ENCODE results near the gene COA4. TPM values are rescaled to one million over a fixed set of nuclear protein-coding genes. Genes with fewer than 3 reads are reported as not detected.

COA4 gene
- total RNA-seq, 2 experiments from 2014 or later = 49.8 to 51.5 TPM

GRCh38 chr11:73856031-73856567 is 20.5 kb downstream of the COA4 start:
- Mint-ChIP-seq H3K4me3 (no peak overlapping the region), H3K27me3 (no peaks in the 10 kb centered on the region), H3K9me3 (no peaks in the 10 kb centered on the region), H3K27ac (no peak overlapping the region), H3K4me1 (no peaks in the 10 kb centered on the region), H3K36me3 (ENCODE audit: low read depth) (peaks cover 17% of the 10 kb centered on the region)
- no peak for DNase-seq
- POLR2A ChIA-PET = no interaction called here
- CTCF ChIA-PET = interaction anchor here (0.6 kb wide), 2 partner anchors 101 to 305 kb away, joined by 3 read pairs; no protein-coding TSS in a partner anchor

- CTCF ChIA-PET = interaction anchor here (0.8 kb wide), 1 partner anchor 47 kb away, joined by 3 read pairs; no protein-coding TSS in a partner anchor
- DNase-seq = no peak
- Mint-ChIP-seq H3K27ac (no peak overlapping the region), H3K9me3 (no peaks in the 10 kb centered on the region), H3K27me3 (no peaks in the 10 kb centered on the region), H3K36me3 (ENCODE audit: low read depth) (peaks cover 8% of the 10 kb centered on the region), H3K4me1 (no peaks in the 10 kb centered on the region), H3K4me3 (no peak overlapping the region)
- POLR2A ChIA-PET = interaction anchor here (0.5 to 1.0 kb wide), 2 partner anchors 9 to 682 kb away, joined by 3 to 4 read pairs; no protein-coding TSS in a partner anchor
These were observed 22.0 kb downstream of the COA4 start for GRCh38 chr11:73854680-73855079.

GRCh38 chr11:73852049-73852448 is 24.6 kb downstream of the COA4 start:
- Mint-ChIP-seq H3K4me1 (peaks cover 3% of the 10 kb centered on the region), H3K27me3 (no peaks in the 10 kb centered on the region), H3K36me3 (ENCODE audit: low read depth) (peaks cover 8% of the 10 kb centered on the region), H3K9me3 (no peaks in the 10 kb centered on the region), H3K4me3 (no peak overlapping the region), H3K27ac (no peak overlapping the region)
- CTCF ChIA-PET = no interaction called here
- no peak for DNase-seq
- POLR2A ChIA-PET = no interaction called here

GRCh38 chr11:73851046-73851764 is 25.4 kb downstream of the COA4 start:
- POLR2A ChIA-PET = no interaction called here
- H3K4me1 Mint-ChIP-seq = peaks cover 3% of the 10 kb centered on the region
- no peak overlapping the region for H3K4me3 Mint-ChIP-seq
- no peaks in the 10 kb centered on the region for H3K27me3 Mint-ChIP-seq
- H3K27ac Mint-ChIP-seq = no peak overlapping the region
- H3K36me3 Mint-ChIP-seq (ENCODE audit: low read depth) = peaks cover 8% of the 10 kb centered on the region
- DNase-seq = no peak
- CTCF ChIA-PET = no interaction called here
- no peaks in the 10 kb centered on the region for H3K9me3 Mint-ChIP-seq

GRCh38 chr11:73839123-73839457 is 37.6 kb downstream of the COA4 start:
- H3K36me3 Mint-ChIP-seq (ENCODE audit: low read depth) = peaks cover 9% of the 10 kb centered on the region
- H3K27me3 Mint-ChIP-seq = no peaks in the 10 kb centered on the region
- no peak overlapping the region for H3K4me3 Mint-ChIP-seq
- DNase-seq = no peak
- ChIA-PET POLR2A (no interaction called here), CTCF (no interaction called here)
- H3K9me3 Mint-ChIP-seq = no peaks in the 10 kb centered on the region
- H3K4me1 Mint-ChIP-seq = peaks cover 3% of the 10 kb centered on the region
- H3K27ac Mint-ChIP-seq = no peak overlapping the region

GRCh38 chr11:73838443-73839122 is 38.1 kb downstream of the COA4 start:
- DNase-seq = no peak
- Mint-ChIP-seq H3K9me3 (no peaks in the 10 kb centered on the region), H3K27me3 (no peaks in the 10 kb centered on the region), H3K4me1 (peaks cover 3% of the 10 kb centered on the region), H3K27ac (no peak overlapping the region), H3K4me3 (no peak overlapping the region), H3K36me3 (ENCODE audit: low read depth) (peaks cover 9% of the 10 kb centered on the region)
- ChIA-PET POLR2A (no interaction called here), CTCF (no interaction called here)

- no peak overlapping the region for H3K4me3 Mint-ChIP-seq
- H3K27ac Mint-ChIP-seq = no peak overlapping the region
- no peaks in the 10 kb centered on the region for H3K27me3 Mint-ChIP-seq
These were observed 43.6 kb downstream of the COA4 start for GRCh38 chr11:73833067-73833466.

GRCh38 chr11:73830261-73830660 is 46.4 kb downstream of the COA4 start:
- Mint-ChIP-seq H3K4me3 (no peak overlapping the region), H3K36me3 (ENCODE audit: low read depth) (peaks cover 22% of the 10 kb centered on the region), H3K4me1 (no peaks in the 10 kb centered on the region), H3K27me3 (no peaks in the 10 kb centered on the region), H3K9me3 (no peaks in the 10 kb centered on the region), H3K27ac (no peak overlapping the region)
- ChIA-PET CTCF (no interaction called here), POLR2A (no interaction called here)
- DNase-seq = no peak

More at GRCh38 chr11:73833067-73833466, 43.6 kb downstream of the COA4 start:
- Mint-ChIP-seq H3K4me1 (no peaks in the 10 kb centered on the region), H3K9me3 (no peaks in the 10 kb centered on the region), H3K36me3 (ENCODE audit: low read depth) (peaks cover 12% of the 10 kb centered on the region)
- no peak for DNase-seq
- POLR2A ChIA-PET = no interaction called here
- CTCF ChIA-PET = no interaction called here

Other genes with a start within 250 kb of the COA4 start
- 1 to 10 TPM; 8.4 to 8.6 TPM for gene PLEKHB1, start 230.3 kb downstream of the COA4 start, total RNA-seq
- gene RAB6A, start 115.8 kb downstream of the COA4 start, total RNA-seq = 100 to 1,000 TPM; 104 to 108 TPM
- 10 to 100 TPM; 35.9 to 45.5 TPM for gene MRPL48, start 89.0 kb downstream of the COA4 start, total RNA-seq
- 10 to 100 TPM; 21.6 TPM for gene PAAF1, start 153 bp upstream of the COA4 start, total RNA-seq
- not detected for gene DNAJB13, start 74.2 kb upstream of the COA4 start, total RNA-seq
- 100 to 1,000 TPM; 400 to 407 TPM for gene UCP2, start 106.0 kb upstream of the COA4 start, total RNA-seq
- gene UCP3, start 132.2 kb upstream of the COA4 start, total RNA-seq = 1 to 10 TPM; 1.8 to 2.4 TPM